WI38 (cell line): ENCODE results near the gene IHH.

Experiments used
- H3K4me3 ChIP-seq: 2 replicates; pipeline ENCODE4 v1.5.1; 2011; ENCODE audit warnings: low read depth, mild to moderate bottlenecking, control low read depth, low read length
- CTCF ChIP-seq: IDR thresholded peaks from 2 replicates; pipeline ENCODE4 v1.5.1; 2012; ENCODE audit warnings: low read depth, mild to moderate bottlenecking, control low read depth, low read length

The IHH gene

GRCh38 chr2:219023045-219023605, 37.6 kb downstream of the IHH start:
- no peak overlapping the region for H3K4me3 ChIP-seq
- TF ChIP-seq CTCF, result no peak

- no peak overlapping the region for H3K4me3 ChIP-seq
- no peak for TF ChIP-seq CTCF
Measured at GRCh38 chr2:219022616-219023015, 38.1 kb downstream of the IHH start.

- TF ChIP-seq CTCF, result no peak
- no peak overlapping the region for H3K4me3 ChIP-seq
Measured at GRCh38 chr2:219022041-219022440, 38.7 kb downstream of the IHH start.

- TF ChIP-seq CTCF, result no peak
- H3K4me3 ChIP-seq, result no peak overlapping the region
Measured at GRCh38 chr2:219021591-219021990, 39.1 kb downstream of the IHH start.

GRCh38 chr2:219020604-219021365, 39.9 kb downstream of the IHH start:
- no peak for TF ChIP-seq CTCF
- H3K4me3 ChIP-seq, result no peak overlapping the region

GRCh38 chr2:219019436-219019835, 41.3 kb downstream of the IHH start:
- no peak overlapping the region for H3K4me3 ChIP-seq
- no peak for TF ChIP-seq CTCF

GRCh38 chr2:219018726-219019125, 42.0 kb downstream of the IHH start:
- no peak overlapping the region for H3K4me3 ChIP-seq

More at GRCh38 chr2:219018726-219019125, 42.0 kb downstream of the IHH start:
- TF ChIP-seq CTCF, result no peak
